Measurements from ENCODE around the gene PPP1R3F.

The PPP1R3F gene, protein sequence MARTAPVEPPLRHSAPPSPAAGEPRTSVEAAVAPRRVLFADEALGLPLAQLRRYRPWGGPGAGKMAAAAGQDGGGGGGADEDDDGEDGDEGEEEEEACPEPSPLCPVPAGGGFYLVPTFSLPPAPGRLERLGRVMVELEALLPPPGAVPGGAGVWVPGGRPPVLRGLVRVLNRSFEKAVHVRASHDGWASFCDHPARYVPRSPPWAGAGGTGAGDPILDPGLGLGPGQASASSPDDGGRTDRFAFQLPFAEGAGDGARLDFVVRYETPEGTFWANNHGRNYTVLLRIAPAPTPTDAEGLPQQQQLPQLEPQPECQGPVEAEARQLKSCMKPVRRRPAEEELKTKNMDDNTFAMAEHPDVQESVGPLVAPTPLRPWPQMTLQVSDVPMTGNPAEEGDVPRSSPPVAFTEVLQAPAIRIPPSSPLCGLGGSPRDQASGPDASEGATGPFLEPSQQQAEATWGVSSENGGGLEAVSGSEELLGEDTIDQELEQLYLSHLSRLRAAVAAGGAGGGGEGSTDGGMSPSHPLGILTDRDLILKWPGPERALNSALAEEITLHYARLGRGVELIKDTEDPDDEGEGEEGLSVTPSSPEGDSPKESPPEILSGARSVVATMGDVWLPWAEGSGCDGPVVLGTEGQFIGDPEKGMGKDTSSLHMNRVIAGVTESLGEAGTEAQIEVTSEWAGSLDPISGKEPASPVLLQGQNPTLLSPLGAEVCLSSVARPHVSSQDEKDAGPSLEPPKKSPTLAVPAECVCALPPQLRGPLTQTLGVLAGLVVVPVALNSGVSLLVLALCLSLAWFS

DNA sequence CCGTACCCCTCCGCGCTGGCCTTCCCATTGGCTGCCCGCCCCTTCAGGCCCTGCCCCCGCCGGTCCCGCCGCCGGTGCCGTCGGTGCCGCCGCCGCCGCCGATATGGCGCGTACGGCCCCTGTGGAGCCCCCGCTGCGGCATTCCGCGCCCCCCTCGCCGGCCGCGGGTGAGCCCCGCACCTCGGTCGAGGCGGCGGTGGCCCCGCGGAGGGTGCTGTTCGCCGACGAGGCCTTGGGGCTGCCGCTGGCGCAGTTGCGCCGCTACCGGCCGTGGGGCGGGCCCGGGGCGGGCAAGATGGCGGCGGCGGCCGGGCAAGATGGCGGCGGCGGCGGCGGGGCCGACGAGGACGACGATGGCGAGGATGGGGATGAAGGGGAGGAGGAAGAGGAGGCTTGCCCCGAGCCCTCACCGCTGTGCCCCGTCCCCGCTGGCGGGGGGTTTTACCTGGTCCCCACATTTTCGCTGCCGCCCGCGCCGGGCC, at the start of gene PPP1R3F:
TSS of gene PPP1R3F (plus strand) at position 27 of the 482 bp plus-strand sequence. CDS start at position 104, 77 bp downstream.
- TF ChIP-seq, protein P1, sequence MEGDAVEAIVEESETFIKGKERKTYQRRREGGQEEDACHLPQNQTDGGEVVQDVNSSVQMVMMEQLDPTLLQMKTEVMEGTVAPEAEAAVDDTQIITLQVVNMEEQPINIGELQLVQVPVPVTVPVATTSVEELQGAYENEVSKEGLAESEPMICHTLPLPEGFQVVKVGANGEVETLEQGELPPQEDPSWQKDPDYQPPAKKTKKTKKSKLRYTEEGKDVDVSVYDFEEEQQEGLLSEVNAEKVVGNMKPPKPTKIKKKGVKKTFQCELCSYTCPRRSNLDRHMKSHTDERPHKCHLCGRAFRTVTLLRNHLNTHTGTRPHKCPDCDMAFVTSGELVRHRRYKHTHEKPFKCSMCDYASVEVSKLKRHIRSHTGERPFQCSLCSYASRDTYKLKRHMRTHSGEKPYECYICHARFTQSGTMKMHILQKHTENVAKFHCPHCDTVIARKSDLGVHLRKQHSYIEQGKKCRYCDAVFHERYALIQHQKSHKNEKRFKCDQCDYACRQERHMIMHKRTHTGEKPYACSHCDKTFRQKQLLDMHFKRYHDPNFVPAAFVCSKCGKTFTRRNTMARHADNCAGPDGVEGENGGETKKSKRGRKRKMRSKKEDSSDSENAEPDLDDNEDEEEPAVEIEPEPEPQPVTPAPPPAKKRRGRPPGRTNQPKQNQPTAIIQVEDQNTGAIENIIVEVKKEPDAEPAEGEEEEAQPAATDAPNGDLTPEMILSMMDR (IDR thresholded peaks at IDR 0.05; ENCODE audit: insufficient read depth, missing control alignments), result no peak
- no peak for FAIRE-seq
- DNase-seq (ENCODE audit: insufficient read length, low spot score), result no peak

DNA sequence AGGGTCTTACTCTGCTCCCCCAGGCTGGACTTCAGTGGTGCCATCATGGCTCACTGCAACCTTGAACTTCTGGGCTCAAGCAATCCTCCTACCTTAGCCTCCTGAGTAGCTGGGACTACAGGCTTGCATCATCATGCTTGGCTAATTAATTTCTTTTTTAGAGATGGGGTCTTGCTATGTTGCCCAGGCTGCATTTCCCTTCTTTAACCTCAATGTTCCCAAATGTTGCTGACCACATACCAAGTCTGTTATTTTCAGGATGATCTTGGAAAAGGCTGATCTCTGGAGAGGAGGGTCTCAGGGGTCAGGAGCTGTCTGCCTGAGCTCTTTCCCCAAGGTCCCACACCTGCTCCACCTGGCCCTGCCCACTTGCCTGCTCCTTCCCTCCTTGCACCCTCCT, 49.5 kb upstream of the PPP1R3F start:
- FAIRE-seq (no peak), DNase-seq (ENCODE audit: insufficient read length, low spot score) (no peak)
- TF ChIP-seq, protein P1 (IDR thresholded peaks at IDR 0.05; ENCODE audit: insufficient read depth, missing control alignments), result no peak

DNA sequence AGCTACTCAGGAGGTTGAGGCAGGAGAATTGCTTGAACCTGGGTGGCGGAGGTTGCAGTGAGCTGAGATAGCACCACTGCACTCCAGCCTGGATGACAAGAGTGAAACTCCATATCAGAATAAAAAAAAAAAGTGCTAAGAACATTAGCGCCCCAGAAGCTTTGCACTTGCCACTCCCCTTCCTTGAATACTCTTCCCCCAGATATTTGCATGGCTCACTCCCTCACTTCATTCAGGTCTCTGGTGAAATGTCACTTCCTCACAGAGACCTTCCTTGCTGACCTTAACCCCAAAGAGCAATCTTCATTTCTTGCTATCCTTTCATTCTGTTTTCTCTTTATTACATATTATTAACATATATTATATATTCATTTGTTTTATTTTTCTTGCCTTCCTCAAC, 47.7 kb upstream of the PPP1R3F start:
- TF ChIP-seq, protein P1 (IDR thresholded peaks at IDR 0.05; ENCODE audit: insufficient read depth, missing control alignments), result no peak
- FAIRE-seq (no peak), DNase-seq (ENCODE audit: insufficient read length, low spot score) (no peak)

DNA sequence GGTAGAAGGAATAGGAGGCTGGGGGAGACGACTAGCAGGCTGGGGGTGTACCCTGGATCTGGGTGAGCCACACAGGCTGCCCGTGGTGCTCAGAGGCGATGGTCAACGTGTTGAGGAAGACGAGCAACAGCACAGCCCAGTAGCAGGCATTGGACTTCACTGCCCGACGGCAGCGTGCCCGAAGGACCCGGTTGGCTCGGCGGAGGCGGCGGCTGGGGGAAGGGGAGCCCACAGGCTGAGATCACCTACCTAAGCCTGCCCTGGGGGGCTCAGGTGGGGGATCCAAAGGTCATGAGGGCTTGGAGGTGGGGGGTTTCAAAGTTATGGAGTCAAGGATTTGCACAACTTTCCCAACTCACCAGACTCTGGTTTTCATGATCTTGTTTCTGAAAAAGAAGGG, 43.7 kb upstream of the PPP1R3F start:
- FAIRE-seq (no peak), DNase-seq (ENCODE audit: insufficient read length, low spot score) (no peak)
- TF ChIP-seq, protein P1 (IDR thresholded peaks at IDR 0.05; ENCODE audit: insufficient read depth, missing control alignments), result no peak

DNA sequence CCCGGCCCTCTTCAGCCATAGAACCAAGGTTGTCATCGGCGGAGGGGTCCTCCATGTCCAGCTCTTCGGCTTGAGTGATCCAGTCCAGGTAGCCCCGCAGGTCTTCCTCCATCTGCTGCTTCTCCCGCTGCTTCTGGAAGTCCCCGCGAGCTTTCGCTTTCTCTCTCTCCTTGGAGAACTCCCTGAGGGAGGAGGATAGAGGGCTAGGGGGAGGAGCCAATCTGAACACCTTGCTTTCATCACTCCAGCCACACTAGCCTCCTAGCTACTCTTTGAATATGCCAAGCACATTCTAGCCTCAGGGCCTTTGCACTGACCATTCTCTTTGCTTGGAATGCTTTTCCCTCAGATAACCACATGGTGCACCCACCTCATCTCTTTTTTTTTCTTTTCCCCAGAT, 42.6 kb upstream of the PPP1R3F start:
- DNase-seq (ENCODE audit: insufficient read length, low spot score) (no peak), FAIRE-seq (no peak)
- TF ChIP-seq, protein P1 (IDR thresholded peaks at IDR 0.05; ENCODE audit: insufficient read depth, missing control alignments), result no peak

DNA sequence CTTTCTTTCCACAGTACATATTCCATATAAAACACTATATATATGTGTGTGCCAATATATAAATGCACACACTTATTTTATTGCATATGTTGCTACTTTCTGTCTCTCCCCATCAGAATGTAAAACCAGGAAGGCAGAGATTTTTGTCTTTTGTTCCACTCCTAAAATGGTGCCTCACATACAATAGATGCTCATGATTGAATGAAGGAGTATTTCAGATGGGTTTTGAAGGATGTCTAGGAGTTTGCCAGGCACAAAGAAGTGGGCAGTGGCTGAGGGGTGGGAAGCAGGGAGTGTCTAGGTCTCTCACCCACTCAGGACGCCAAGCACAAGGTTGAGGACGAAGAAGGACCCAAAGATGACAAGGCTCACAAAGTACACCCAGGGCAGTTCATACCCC, 41.9 kb upstream of the PPP1R3F start:
- no peak for DNase-seq (ENCODE audit: insufficient read length, low spot score)
- TF ChIP-seq, protein P1 (IDR thresholded peaks at IDR 0.05; ENCODE audit: insufficient read depth, missing control alignments), result no peak
- no peak for FAIRE-seq

Measured in D721Med (cell line).